Adrenal gland (tissue), 5 donors: ENCODE results near the gene C4A.

ENCODE experiments used
- POLR2A ChIP-seq, 2 donors: fragments of 450-650 bp; IDR thresholded peaks; one replicate each; pipeline ENCODE4 v1.6.1; 2017; ENCODE audit warnings: antibody characterized with exemption in 2 of 2, mild to moderate bottlenecking in 2 of 2, moderate library complexity in 1 of 2
- TF ChIP-seq, protein P1 (sequence below), 6 experiments: fragments of 450-650 bp in 4 of 6; fragments of 200-600 bp in 2 of 6; sonication (generic) in 1 of 6; IDR thresholded peaks; 1 replicate in 5 of 6; 2 replicates in 1 of 6; pipeline versions ENCODE4 v1.5.1 to v1.8.0; 2016 to 2021; ENCODE audit warnings: antibody characterized with exemption in 6 of 6, mild to moderate bottlenecking in 2 of 6, moderate library complexity in 1 of 6
- donor health status: DM: no; HTN: no; CAD: no.

DNA sequence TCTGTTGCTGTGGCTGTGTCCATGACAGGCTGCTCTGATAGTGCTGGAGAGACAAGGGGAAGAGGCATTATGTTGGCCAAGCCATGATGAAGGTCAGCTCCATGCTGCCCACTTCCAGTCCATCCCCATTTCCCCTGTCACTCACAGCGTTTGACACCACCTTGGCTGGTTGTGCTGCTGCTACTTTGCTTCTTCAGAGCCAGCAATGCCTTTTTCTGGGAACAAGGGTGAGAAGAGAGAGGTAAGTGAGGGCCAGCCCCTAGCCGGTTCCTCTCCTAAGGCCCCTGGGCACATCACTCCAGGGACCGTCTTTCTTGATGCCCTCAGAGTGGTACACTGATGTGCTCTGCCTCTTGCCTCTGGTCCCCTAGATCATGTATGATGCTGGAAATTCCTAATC lies 25.1 kb upstream of the C4A start:
- TF ChIP-seq, protein P1, sequence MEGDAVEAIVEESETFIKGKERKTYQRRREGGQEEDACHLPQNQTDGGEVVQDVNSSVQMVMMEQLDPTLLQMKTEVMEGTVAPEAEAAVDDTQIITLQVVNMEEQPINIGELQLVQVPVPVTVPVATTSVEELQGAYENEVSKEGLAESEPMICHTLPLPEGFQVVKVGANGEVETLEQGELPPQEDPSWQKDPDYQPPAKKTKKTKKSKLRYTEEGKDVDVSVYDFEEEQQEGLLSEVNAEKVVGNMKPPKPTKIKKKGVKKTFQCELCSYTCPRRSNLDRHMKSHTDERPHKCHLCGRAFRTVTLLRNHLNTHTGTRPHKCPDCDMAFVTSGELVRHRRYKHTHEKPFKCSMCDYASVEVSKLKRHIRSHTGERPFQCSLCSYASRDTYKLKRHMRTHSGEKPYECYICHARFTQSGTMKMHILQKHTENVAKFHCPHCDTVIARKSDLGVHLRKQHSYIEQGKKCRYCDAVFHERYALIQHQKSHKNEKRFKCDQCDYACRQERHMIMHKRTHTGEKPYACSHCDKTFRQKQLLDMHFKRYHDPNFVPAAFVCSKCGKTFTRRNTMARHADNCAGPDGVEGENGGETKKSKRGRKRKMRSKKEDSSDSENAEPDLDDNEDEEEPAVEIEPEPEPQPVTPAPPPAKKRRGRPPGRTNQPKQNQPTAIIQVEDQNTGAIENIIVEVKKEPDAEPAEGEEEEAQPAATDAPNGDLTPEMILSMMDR (IDR thresholded peaks at IDR 0.05) = no peak
- TF ChIP-seq POLR2A (IDR thresholded peaks at IDR 0.05) = no peak
